HG02642 (cell line): Measurements from ENCODE around the gene TDRD12.

Experiments
- ATAC-seq: cut with Tn5 transposase; IDR thresholded peaks from one replicate; pipeline ENCODE4 v1.9.1; 2021; ENCODE audit warnings: mild to moderate bottlenecking; ENCODE audit not compliant: unreplicated experiment, poor library complexity

Gene TDRD12

DNA sequence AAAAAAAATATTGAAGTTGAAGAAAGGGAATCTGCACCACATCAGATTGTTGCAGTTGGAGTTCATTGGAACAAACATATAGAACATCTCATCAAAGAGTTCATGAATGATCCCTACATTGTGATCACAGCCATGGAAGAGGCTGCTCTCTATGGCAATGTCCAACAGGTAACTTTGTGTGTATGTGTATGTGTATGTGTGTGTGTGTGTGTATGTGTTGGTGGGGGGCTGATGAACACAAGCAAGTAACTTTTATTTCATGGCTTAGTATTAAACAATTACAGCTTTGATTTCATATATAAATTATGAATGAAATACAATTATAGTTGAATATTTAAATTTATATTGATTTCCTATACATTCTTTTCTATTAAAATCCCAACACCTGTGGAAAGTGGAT is 80.6 kb downstream of the TDRD12 start:
- no peak for ATAC-seq

DNA sequence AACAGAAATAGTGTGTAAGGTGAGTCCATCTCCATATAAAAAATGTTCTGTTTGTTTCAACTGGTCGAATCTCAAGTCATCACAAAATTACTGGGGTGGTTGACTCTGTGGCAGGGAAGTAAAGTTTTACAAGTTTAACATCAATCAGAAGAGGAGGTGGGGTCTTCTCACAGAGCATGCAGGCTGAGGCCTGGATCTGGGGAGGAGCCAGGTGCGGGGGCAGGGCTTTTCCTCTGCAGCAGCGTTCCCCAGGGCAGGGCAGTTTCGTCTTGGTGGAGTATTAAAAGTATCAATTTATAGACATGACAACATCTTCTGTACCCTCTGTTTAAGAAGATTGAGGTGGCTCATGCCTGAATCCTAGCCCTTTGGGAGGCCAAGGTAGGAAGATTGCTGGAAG is 81.2 kb downstream of the TDRD12 start:
- no peak for ATAC-seq

- ATAC-seq, result no peak
Observed at GRCh38 chr19:32802840-32803239, 83.3 kb downstream of the TDRD12 start.

- ATAC-seq, result no peak
Observed at GRCh38 chr19:32808236-32808635, 88.7 kb downstream of the TDRD12 start.

GRCh38 chr19:32809254-32809653 is 89.7 kb downstream of the TDRD12 start:
- no peak for ATAC-seq

- ATAC-seq, result no peak
Observed at GRCh38 chr19:32809754-32810153, 90.2 kb downstream of the TDRD12 start.

- no peak for ATAC-seq
Observed at GRCh38 chr19:32810452-32810851, 90.9 kb downstream of the TDRD12 start.

DNA sequence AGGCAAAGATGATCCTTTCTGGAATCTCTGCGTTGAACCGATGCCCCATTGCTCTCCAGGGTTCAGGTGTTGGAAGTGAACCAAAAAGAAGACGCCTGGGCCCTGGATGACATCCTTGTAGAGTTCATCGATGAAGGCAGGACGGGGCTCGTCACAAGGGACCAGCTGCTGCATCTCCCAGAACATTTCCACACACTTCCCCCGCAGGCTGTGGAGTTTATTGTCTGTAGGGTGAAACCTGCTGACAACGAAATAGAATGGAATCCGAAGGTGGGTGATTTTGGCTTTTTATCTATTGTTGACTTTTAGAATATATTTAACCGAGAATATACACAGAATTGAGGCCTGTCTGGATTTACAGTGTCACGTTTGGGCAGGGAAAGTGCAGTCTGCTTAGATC is 91.6 kb downstream of the TDRD12 start:
- ATAC-seq, result no peak

GRCh38 chr19:32812036-32812435 is 92.5 kb downstream of the TDRD12 start:
- ATAC-seq, result no peak

- no peak for ATAC-seq
Observed at GRCh38 chr19:32812571-32812970, 93.0 kb downstream of the TDRD12 start.

- ATAC-seq, result no peak
Observed at GRCh38 chr19:32813862-32814425, 94.4 kb downstream of the TDRD12 start.

DNA sequence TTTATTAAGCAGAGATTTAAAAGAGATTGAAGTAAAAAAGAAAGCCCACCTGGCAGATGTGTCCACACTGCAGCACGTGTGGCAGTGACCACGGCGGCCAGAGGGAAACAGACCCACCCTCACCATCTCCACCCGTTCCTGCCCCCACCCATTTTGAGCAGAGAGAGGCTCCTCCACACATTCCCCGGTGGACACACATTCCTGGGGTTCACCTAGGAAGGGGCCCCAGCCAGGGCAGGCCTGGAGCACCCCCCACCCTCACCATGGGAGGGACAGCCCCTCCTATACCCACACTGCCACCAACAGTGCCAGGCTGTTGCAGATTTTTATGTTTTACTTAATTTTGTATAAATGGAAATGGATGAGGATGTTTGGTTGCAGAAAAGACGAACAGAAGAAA is 95.1 kb downstream of the TDRD12 start:
- no peak for ATAC-seq

DNA sequence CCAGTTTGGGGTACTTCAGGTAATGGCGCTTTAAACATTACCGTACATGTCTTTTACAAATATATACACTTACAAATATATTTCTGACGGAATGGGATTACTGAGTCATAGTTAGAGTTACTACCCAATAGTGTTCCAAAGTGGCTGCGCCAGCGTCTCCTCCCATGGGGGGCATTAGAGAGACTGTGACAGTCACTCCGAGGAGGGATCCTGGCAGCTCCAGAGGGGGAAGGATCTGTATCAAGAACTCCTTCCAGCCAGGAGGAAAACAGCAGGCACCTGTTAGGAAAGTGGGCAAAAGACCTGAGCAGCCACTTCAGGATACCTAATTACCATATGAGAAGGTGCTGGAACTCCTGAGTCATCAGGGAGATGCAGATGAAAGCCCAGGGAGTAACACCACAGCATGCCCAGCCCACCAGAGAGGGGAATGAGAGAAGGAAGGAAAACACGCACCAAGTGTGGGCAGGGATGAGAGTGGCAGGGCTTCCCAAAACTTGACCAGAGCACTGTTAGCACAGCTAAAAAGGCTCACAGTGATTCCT is 97.1 kb downstream of the TDRD12 start:
- ATAC-seq, result no peak

DNA sequence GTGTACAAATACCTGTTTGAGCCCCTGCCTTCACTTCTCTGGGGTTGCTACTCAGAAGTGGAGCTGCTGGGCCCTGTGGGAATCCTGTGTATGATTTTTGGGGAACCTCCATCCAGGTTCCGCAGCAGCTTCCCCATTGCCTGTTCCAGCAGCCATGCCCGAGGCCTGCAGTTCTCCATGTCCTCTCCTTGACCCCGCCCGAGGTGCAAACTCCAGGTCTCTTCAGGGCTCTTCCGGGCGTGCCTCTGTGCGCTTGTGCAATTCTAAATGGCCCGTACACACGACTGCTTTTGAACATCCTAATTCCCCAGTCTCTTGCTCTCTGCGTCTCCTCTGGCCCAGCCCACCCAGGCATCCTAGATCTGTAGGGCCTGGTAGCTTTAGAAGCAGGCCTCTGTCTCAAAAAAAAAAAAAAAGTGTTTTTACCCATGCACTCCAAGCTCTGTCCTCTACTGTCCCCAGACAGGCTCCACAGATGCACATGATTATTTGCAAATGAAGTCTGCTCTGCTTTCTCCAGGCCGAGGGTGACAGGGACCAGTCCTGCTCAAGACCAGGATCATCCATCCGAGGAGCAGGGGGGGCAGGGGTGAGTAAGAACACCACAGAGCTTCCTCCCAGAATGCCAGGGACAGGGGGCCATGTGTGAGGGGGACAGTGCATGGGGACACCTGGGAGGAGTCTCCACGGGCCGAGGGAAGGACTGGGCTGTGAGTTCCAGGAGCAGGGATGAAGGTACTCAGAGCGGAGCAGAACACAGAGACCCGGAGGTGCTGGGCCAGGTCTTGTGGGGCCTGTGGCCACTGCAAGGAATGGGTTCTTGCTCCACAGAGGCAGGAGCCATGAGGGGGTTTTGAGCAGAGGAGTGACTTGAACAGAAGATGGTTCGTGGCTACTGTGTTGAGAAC is 98.3 kb downstream of the TDRD12 start:
- no peak for ATAC-seq

- no peak for ATAC-seq
Observed at GRCh38 chr19:32818536-32818935, 99.0 kb downstream of the TDRD12 start.

DNA sequence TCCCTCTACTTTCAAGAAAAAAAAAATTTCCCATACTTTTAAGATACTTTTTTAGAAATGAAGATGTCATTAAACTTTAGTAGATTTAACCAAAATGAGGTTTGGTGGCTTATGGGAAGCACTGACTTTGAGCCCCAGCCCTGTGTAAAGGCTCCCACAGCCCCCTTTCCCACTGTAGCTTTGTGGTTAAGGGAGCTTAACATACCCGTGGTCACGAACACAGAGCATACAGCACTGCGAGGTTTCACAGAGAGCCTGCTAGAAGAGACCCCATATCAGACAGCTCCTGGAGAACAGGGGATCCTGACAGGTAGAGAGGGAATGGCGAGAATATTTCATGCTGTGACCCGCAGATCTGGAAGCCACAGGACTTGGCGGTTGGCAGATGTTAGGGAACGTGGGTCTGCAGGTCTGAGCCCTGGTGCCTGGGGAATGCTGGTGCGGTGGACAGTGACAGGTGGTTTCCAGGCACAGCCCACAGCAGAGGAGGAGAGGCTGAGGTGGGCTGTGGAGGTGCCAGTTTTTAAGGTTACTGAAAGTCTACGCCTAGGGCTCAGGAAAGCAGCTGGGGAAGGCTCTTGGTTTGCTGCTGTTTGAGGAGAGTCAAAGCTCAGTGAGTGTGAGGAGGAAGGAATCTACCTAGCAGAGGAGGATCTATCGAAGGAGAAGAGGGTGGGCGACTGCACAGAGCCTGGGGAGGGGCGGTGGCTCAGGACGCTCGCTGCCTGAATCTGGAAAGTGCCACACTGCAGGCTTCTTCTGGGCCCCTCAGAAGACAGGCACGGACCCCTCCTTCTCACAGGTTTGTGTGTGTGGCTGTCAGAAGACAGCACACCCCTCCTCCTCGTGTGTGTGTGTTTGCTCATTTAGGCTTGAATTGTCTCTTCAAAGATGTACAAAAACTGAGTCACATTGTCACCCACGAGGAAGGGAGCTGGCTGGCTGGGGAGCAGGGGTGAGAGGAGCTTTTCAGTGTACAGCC is 100.1 kb downstream of the TDRD12 start:
- no peak for ATAC-seq

DNA sequence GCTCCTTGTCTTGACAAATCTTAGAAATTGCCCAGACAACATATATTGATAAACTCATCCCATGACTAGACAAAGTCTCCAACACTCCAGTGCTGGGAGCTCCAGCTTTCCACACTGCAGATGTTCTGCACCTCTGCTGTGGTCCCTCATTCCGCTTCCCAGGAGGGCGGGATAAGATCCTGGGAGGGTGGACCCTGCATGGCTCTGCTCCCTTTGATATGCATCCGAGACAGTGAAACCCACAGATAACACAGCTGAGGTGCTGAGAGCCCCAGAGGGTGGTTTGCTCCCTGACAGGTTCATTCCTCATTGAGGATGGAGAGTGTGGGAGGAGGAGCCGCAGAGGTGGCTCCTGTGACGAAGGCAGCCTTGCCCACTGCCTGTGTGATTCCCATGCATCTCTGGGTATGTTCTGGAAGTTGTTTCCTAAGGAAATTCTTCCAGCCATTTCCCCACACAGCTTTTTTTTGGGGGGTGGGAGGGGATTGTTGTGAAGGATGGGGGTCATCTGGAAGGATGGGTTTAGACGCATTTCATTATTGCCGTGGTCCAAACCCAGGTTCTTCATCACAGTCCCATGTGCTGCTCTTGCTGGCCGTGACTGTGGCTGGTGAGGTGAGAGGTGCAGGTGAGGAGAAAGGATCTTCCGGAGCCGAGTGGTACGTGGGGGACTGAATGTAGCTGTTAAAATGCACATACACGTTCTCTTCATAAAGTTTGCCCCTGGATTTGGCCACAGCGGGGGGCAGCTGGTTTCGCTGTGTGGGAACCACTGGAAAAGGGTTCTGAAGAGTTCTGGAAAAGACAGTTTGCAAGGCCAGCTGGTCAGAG is 103.6 kb downstream of the TDRD12 start:
- no peak for ATAC-seq

- ATAC-seq, result no peak
Observed at GRCh38 chr19:32823747-32824102, 104.2 kb downstream of the TDRD12 start.

DNA sequence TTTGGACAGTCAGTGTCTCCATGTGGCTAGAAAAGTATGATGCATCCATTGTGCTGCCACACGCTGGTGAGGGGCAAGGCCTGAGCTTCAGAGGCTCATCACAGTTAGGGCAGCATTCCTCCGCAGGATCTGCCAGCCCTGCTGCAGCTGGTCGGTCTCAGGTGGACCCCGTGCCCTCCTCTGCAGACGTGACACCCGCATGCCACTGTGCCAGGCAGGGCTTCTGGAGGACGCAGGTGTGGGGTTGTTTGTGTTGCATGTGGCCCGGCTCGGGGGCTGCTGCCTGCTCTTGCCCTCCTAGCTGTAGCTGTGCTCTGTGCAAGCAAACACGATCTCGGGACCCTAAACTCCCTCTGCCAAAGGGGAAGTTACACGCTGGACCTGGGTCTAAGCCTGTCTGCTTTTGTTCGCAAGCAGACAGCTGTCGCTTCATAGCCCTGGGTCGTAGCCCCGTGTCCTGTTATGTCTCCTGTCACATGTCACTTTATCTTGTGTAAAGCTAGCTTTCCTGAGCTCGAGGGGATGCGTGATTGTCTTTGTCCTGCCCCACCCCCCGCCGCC is 104.7 kb downstream of the TDRD12 start:
- no peak for ATAC-seq
